ENCODE results near the gene OGG1.
A peak's percentile ranks its signal among the peaks of the same experiment; 100 is the strongest.

Gene OGG1

GRCh38 chr3:9793161-9793781 lies 43.5 kb downstream of the OGG1 start:
- H3K4me3 ChIP-seq (ENCODE audit: control insufficient read depth, low read depth, low read length) = peak overlapping the region; percentile 98
- DNase-seq (ENCODE audit: low read depth) = peak; percentile 51
- TF ChIP-seq CTCF (conservative IDR thresholded peaks at IDR 0.05; ENCODE audit: control insufficient read depth, insufficient read depth, low read depth, low read length) = no peak

GRCh38 chr3:9794400-9794799 lies 44.6 kb downstream of the OGG1 start:
- TF ChIP-seq CTCF (conservative IDR thresholded peaks at IDR 0.05; ENCODE audit: control insufficient read depth, insufficient read depth, low read depth, low read length) = no peak
- no peak overlapping the region for H3K4me3 ChIP-seq (ENCODE audit: control insufficient read depth, low read depth, low read length)
- no peak for DNase-seq (ENCODE audit: low read depth)

- DNase-seq (ENCODE audit: low read depth) = no peak
- TF ChIP-seq CTCF (conservative IDR thresholded peaks at IDR 0.05; ENCODE audit: control insufficient read depth, insufficient read depth, low read depth, low read length) = no peak
- H3K4me3 ChIP-seq (ENCODE audit: control insufficient read depth, low read depth, low read length) = no peak overlapping the region
Measured at GRCh38 chr3:9795207-9795606, 45.5 kb downstream of the OGG1 start.

GRCh38 chr3:9797196-9797945 lies 47.6 kb downstream of the OGG1 start:
- TF ChIP-seq CTCF (conservative IDR thresholded peaks at IDR 0.05; ENCODE audit: control insufficient read depth, insufficient read depth, low read depth, low read length) = no peak
- H3K4me3 ChIP-seq (ENCODE audit: control insufficient read depth, low read depth, low read length) = no peak overlapping the region
- no peak for DNase-seq (ENCODE audit: low read depth)

GRCh38 chr3:9800529-9800928 lies 50.8 kb downstream of the OGG1 start:
- no peak for DNase-seq (ENCODE audit: low read depth)
- TF ChIP-seq CTCF (conservative IDR thresholded peaks at IDR 0.05; ENCODE audit: control insufficient read depth, insufficient read depth, low read depth, low read length) = peak; percentile 20
- no peak overlapping the region for H3K4me3 ChIP-seq (ENCODE audit: control insufficient read depth, low read depth, low read length)

GRCh38 chr3:9803494-9803893 lies 53.7 kb downstream of the OGG1 start:
- H3K4me3 ChIP-seq (ENCODE audit: control insufficient read depth, low read depth, low read length) = no peak overlapping the region
- no peak for TF ChIP-seq CTCF (conservative IDR thresholded peaks at IDR 0.05; ENCODE audit: control insufficient read depth, insufficient read depth, low read depth, low read length)
- peak; percentile 33 for DNase-seq (ENCODE audit: low read depth)
